Stimulated activated effector memory CD8-positive, alpha-beta T cell treated with anti-CD3 and anti-CD28 coated beads, Interleukin-12 subunit alpha, Interleukin-12 subunit beta, amount 100 ng/mL, for 72 hours (primary cell): ENCODE results near the gene PRPF31.
A peak's percentile ranks its signal among the peaks of the same experiment; 100 is the strongest.

Experiments
- ATAC-seq: fragments of 150-1000 bp; cut with Tn5 transposase; 2 replicates; pipeline ENCODE4 v1.10.0; 2021
- DNase-seq, 2 donors: peaks; one replicate each; pipeline ENCODE4 v3.0.0; 2021 to 2022; ENCODE audit warnings: low spot score in 2 of 2
- H3K27ac Mint-ChIP-seq: one replicate; pipeline ENCODE4 v1.8.0; 2022; ENCODE audit warnings: mild to moderate bottlenecking, mixed read lengths
- H3K36me3 Mint-ChIP-seq: one replicate; pipeline ENCODE4 v1.8.0; 2022; ENCODE audit warnings: mild to moderate bottlenecking, mixed read lengths
- H3K4me1 Mint-ChIP-seq: one replicate; pipeline ENCODE4 v1.8.0; 2022; ENCODE audit warnings: mixed read lengths
- H3K4me3 Mint-ChIP-seq: one replicate; pipeline ENCODE4 v1.8.0; 2022; ENCODE audit warnings: mild to moderate bottlenecking, mixed read lengths
- H3K9me3 Mint-ChIP-seq: one replicate; pipeline ENCODE4 v1.8.0; 2022; ENCODE audit warnings: mixed read lengths

Gene PRPF31

DNA sequence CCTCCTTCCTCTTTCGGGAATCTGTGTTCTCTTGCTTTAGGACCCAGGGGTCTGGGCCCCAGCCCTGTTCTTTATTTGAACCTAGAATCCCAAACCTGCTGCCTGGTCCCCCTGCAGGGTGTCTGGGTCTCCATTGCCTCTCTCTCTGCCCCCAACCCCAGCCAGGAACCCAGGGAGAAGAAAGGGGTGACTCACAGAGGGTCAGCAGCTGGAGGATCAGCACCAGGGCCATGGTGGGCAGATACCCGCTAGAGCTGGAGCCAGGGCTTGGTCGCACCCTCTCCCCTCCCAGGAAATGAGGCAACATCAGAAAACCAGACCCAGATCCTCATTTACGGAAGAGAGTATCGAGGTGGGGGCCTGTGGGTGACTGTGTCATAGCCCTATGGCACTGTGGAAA lies 15.0 kb upstream of the PRPF31 start, which contains the start of gene OSCAR:
Gene OSCAR, minus strand, starts transcription at position 243 of the 400 bp plus-strand sequence. Its CDS starts 11 bp downstream, at position 232.
- Mint-ChIP-seq H3K27ac (peak within 1 kb of the TSS; percentile 50), H3K9me3 (no peaks in the 10 kb centered on the region), H3K36me3 (peaks cover 40% of the 10 kb centered on the region), H3K4me3 (peak within 1 kb of the TSS; percentile 96), H3K4me1 (peaks cover 37% of the 10 kb centered on the region)
- no peak for ATAC-seq
- peak in 1 of 2 donors; percentile 49 for DNase-seq

DNA sequence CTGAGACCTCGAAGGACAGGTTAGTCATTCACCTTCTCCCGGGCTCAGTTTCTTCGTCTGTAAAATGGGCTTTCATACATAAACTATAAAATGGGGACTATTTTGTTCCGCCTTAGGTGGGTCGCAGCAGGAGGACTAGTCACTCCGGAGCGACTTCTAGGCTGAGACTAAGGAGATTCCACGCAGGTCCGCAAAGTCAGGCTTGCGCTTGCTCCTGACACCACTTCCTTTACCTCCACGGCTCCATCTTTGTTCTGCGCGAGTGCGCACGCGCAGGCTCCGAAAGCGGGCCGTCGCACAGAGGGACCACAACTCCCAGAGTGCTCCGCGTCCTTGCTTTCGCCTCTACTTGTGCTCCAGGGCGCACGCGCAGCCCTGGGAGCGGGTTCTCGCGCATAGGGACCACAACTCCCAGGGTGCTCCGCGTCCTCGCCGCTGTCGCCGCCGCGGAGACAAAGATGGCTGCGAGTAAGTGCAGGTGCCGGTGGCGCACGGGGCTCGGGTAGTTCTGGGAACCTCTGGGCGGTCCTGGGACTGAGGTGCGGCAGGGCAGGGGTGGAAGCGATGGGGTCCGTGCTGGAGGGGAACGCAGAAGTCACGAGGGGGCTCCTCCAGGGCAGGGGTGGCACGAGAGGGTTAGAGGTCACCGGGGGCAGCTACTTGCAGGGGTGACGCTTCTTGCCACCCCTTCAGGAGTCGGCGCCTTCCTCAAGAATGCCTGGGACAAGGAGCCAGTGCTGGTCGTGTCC lies 13.0 kb upstream of the PRPF31 start, which contains the start of gene NDUFA3:
Gene NDUFA3, plus strand, starts transcription at position 435 of the 749 bp plus-strand sequence. Its CDS starts 24 bp downstream, at position 459.
- H3K27ac Mint-ChIP-seq, result peak within 1 kb of the TSS; percentile 92
- no peaks in the 10 kb centered on the region for H3K9me3 Mint-ChIP-seq
- peaks cover 39% of the 10 kb centered on the region for H3K4me1 Mint-ChIP-seq
- H3K4me3 Mint-ChIP-seq, result peak within 1 kb of the TSS; percentile 96
- peaks cover 53% of the 10 kb centered on the region for H3K36me3 Mint-ChIP-seq
- ATAC-seq, result peak; percentile 99
- peak; percentile 94 to 97 for DNase-seq

DNA sequence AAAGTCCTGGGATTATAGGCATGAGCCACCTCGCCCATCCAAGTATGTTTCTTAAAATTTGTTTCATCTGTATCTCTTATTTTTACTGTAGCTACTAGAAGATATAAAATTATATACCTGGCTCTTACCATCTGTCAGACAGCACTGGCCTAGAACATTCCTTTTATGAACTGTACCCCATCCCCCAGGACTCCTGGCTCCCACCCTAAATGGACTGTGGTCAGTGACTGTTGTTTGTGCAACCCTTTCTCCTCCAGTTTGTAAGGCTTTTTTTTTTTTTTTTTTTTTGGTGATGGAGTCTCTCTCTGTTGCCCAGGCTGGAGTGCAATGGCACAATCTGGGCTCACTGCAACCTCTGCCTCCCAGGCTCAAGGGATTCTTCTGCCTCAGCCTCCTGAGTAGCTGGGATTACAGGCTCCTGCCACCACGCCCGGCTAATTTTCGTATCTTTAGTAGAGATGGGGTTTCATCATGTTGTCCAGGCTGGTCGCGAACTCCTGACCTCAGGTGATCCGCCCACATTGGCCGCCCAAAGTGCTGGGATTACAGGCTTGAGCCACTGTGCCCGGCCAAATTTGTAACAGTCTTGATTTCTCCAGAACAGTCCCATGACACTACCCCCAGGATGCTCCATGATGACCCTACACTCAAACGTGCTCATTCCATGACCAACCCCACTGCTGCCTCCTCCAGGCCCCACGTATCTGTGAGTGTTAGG lies 10.4 kb upstream of the PRPF31 start:
- ATAC-seq (no peak), DNase-seq (no peak)
- H3K27ac Mint-ChIP-seq, result no peak overlapping the region
- peaks cover 45% of the 10 kb centered on the region for H3K4me1 Mint-ChIP-seq
- no peak overlapping the region for H3K4me3 Mint-ChIP-seq
- peaks cover 78% of the 10 kb centered on the region for H3K36me3 Mint-ChIP-seq
- no peaks in the 10 kb centered on the region for H3K9me3 Mint-ChIP-seq

DNA sequence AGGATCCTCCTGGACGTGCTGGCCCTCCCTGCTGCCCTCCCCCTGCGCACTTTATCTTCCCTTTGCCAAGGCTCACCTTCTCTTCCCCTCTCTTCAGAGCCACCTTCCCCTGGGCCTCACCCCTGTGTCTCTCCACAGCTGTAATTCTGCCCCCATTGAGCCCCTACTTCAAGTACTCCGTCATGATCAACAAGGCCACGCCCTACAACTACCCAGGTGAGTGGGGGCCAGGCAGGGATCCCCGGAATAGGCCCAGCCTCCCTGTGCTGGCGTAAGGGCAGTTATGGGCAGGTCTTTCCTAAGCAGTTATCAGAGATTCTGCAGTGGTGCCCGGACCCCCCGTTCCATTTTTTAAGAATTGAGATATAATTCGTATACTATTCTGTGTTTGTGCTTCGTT lies 9.8 kb upstream of the PRPF31 start:
- H3K4me1 Mint-ChIP-seq, result peaks cover 50% of the 10 kb centered on the region
- peaks cover 85% of the 10 kb centered on the region for H3K36me3 Mint-ChIP-seq
- no peak overlapping the region for H3K27ac Mint-ChIP-seq
- ATAC-seq (no peak), DNase-seq (no peak)
- H3K4me3 Mint-ChIP-seq, result no peak overlapping the region
- no peaks in the 10 kb centered on the region for H3K9me3 Mint-ChIP-seq

DNA sequence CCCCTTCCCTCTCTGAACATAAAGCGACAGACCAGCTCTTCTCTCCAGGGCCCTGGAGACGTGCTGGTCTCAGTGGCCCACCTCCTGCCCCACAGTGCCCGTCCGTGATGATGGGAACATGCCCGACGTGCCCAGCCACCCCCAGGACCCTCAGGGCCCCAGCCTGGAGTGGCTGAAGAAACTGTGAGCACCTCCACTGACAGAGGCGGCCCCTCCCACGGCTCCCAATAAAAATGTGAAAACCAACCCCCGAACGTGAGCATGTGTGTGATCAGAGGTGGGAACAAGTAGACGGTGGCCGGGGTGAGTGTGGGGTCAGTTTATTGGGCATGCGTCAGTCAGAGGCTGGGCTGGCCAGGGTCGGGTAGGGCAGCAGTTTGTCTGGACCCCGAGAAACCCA lies 8.8 kb upstream of the PRPF31 start:
- ATAC-seq (no peak), DNase-seq (no peak)
- H3K4me3 Mint-ChIP-seq, result no peak overlapping the region
- H3K9me3 Mint-ChIP-seq, result no peaks in the 10 kb centered on the region
- no peak overlapping the region for H3K27ac Mint-ChIP-seq
- peaks cover 87% of the 10 kb centered on the region for H3K36me3 Mint-ChIP-seq
- peaks cover 45% of the 10 kb centered on the region for H3K4me1 Mint-ChIP-seq

DNA sequence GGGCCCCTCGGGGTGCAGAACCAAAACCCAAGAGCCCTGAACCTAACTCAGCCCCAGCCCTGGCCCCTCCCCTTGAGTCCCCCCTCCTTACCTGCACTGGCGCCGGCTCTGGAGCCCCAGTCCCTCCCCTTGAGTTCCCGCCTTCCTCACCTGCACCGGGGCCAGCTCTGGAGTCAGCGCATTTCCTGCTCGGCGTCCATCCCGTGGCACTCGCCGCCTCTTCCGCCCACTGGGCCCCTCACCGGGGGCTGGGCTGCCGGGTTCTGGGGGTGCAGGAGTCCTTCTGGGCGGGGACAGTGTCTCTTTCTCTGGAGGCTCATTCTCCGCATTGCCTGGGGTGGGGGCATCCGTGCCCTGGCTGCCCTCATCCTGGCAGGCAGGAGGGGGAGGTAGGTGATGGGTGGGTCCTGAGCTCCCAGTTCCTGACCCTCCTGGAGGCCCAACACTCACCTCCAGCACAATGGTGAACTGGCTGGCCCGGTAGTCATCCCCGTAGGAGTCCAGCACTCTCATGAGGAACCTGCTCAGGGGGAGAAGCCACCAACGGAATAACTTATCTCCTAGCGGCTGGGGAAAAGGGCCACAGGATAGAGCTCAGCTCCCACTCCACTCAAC lies 7.6 kb upstream of the PRPF31 start:
- H3K27ac Mint-ChIP-seq, result no peak overlapping the region
- H3K4me3 Mint-ChIP-seq, result no peak overlapping the region
- ATAC-seq (no peak), DNase-seq (no peak)
- H3K9me3 Mint-ChIP-seq, result no peaks in the 10 kb centered on the region
- H3K36me3 Mint-ChIP-seq, result peaks cover 92% of the 10 kb centered on the region
- peaks cover 38% of the 10 kb centered on the region for H3K4me1 Mint-ChIP-seq

DNA sequence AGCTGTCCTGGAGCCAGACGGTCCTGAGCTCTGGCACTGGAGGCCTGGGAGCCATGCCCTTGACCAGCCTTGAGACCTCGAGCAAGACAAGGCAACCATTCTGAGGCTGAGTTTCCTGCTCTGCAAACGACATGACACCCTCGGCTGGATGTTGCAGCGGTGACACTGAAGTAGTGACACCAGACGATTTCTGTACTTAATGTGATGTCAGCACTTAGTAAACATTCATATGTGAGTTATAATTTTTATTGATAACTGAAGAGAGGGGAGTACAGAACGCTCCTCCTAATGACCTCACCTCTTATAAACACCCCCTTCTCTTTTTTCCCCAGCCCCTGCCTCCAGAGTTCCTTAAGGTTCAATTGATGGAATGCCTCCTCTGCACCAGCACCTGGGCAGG lies 7.1 kb upstream of the PRPF31 start:
- no peak for DNase-seq
- Mint-ChIP-seq H3K4me1 (peaks cover 33% of the 10 kb centered on the region), H3K9me3 (no peaks in the 10 kb centered on the region), H3K36me3 (peaks cover 93% of the 10 kb centered on the region), H3K4me3 (no peak overlapping the region), H3K27ac (no peak overlapping the region)
- no peak for ATAC-seq

DNA sequence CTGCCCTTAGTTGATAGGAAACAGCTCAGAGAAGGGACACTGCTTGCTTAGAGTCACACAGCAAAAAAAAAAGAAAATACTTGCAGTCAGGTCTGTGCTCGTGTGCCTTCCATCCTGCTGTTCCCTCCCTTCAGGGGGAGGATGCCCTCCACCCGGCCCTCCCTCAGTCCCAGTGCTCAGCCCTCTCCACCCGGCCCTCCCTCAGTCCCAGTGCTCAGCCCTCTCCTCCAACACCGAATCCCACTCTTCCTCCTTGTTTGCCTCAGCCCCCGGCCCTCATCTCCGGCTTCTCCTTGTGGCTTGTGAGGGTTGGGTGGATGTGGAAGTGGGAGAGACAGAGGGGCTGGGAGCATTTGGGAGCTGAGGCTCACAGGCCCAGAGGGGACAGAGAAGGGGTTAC lies 5.9 kb upstream of the PRPF31 start:
- Mint-ChIP-seq H3K9me3 (no peaks in the 10 kb centered on the region), H3K36me3 (peaks cover 100% of the 10 kb centered on the region), H3K4me1 (peaks cover 42% of the 10 kb centered on the region), H3K4me3 (no peak overlapping the region), H3K27ac (no peak overlapping the region)
- DNase-seq (no peak), ATAC-seq (no peak)

DNA sequence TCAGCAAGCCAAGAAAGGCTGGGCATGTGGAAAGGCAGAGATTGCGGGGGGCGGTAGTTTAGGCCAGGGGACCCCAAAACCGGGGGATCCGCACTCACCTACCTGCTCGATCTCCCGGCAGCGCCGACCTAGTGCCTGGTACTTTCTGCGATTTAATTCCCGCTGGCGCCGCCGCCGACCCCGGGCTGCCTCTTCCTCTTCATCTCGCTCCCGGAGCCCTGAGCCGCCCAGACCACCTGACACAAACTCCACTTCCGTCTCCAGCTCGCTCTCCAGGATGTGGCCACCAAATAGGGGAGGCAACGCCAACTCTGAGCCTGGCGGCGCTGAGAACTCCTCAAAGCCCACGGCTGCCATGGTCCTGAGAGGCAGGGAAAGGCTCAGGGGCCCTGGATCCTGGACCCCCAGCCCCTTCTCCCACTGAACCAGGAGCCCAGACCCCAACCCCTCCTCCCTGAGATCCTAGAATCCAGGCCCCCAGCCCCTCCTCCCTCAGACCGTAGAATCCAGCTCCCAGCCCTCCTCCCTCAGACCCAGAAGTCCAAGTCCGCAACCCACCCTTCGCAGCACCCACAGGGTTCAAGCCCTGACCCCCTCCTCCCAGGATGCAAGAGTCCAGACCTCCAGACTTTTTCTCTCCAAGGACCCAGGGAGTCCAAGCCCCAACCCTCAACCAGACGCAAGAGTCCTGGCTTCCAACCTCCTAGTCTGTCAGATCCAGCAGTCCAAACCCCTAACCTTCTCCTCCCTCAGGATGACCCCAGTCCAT lies 1.0 kb upstream of the PRPF31 start:
- H3K9me3 Mint-ChIP-seq, result no peaks in the 10 kb centered on the region
- DNase-seq (peak; percentile 21 to 67), ATAC-seq (peak; percentile 52)
- H3K4me3 Mint-ChIP-seq, result peak overlapping the region; percentile 81
- peaks cover 51% of the 10 kb centered on the region for H3K4me1 Mint-ChIP-seq
- H3K27ac Mint-ChIP-seq, result peak overlapping the region; percentile 93
- H3K36me3 Mint-ChIP-seq, result peaks cover 93% of the 10 kb centered on the region

DNA sequence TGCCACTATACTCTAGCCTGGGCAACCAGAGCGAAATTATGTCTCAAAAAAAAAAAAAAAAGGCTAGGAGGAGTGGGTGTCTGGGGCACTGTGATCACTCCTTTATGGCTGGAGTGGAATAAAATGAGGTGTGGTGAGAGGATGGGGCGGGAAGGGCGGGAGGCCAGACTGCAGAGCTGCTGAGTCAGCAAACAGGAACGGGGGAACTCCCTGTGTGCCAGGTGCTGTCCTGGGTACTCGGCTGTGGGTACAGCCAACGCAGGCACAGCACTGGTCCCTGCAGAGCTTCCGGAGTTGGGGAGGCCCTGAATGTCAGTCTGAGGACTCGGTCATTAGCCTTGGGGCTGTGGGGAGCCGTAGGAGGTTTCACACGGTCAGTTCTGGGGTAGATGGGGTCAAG lies 5.7 kb downstream of the PRPF31 start:
- Mint-ChIP-seq H3K4me1 (peaks cover 16% of the 10 kb centered on the region), H3K36me3 (peaks cover 90% of the 10 kb centered on the region), H3K27ac (no peak overlapping the region), H3K4me3 (no peak overlapping the region), H3K9me3 (no peaks in the 10 kb centered on the region)
- no peak for DNase-seq
- ATAC-seq, result no peak

DNA sequence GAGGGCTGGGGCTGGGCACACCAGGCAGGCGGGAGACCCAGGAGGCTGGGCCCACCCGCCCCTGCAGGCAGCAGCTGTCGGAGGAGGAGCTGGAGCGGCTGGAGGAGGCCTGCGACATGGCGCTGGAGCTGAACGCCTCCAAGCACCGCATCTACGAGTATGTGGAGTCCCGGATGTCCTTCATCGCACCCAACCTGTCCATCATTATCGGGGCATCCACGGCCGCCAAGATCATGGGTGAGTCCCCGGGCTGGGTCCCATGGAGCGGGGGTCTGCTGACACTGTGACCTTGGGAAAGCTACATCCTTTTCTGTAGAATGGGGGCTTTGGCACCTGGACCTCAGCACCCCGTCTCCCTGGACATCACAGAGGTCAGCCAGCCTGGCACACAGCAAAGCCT lies 8.1 kb downstream of the PRPF31 start:
- Mint-ChIP-seq H3K4me3 (no peak overlapping the region), H3K36me3 (peaks cover 92% of the 10 kb centered on the region), H3K9me3 (no peaks in the 10 kb centered on the region), H3K27ac (no peak overlapping the region), H3K4me1 (no peaks in the 10 kb centered on the region)
- no peak for DNase-seq
- ATAC-seq, result no peak

DNA sequence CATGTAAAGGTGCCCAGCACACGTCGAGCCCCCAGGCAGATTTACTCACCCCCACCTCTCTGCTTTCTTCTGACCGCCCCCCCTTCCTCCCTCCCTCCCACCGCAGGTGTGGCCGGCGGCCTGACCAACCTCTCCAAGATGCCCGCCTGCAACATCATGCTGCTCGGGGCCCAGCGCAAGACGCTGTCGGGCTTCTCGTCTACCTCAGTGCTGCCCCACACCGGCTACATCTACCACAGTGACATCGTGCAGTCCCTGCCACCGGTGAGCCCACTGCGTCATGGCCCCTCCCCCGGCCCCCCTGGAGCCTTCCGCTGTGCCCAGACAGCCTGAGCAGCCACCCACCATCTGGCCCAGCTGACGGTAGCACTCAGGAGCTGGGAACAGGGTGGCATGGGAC lies 8.8 kb downstream of the PRPF31 start:
- H3K36me3 Mint-ChIP-seq, result peaks cover 90% of the 10 kb centered on the region
- H3K27ac Mint-ChIP-seq, result no peak overlapping the region

DNA sequence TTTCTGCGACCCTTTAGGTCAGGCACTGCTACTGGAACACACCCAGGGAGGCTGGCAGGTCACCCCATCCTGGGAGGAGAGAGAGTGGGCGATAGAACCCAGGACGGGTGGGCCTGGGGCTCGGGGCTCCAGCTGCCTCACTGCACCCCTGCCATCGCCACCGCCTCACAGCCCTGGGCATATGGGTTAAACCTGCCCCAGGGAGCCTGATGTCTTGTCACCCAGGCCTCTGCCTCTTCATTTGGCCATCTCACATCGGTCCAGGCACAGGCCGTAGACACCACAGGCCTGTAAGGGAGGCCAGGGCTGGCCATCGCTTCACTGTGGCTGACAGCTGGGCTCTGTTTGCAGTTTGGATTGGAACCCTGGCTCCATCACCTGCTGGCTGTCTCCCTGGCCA lies 10.2 kb downstream of the PRPF31 start:
- peaks cover 83% of the 10 kb centered on the region for H3K36me3 Mint-ChIP-seq
- no peaks in the 10 kb centered on the region for H3K4me1 Mint-ChIP-seq
- H3K27ac Mint-ChIP-seq, result no peak overlapping the region
- DNase-seq (no peak), ATAC-seq (no peak)
- H3K4me3 Mint-ChIP-seq, result no peak overlapping the region
- no peaks in the 10 kb centered on the region for H3K9me3 Mint-ChIP-seq

More for the DNA sequence above, 8.8 kb downstream of the PRPF31 start:
- H3K4me1 Mint-ChIP-seq, result no peaks in the 10 kb centered on the region
- H3K4me3 Mint-ChIP-seq, result no peak overlapping the region
- no peaks in the 10 kb centered on the region for H3K9me3 Mint-ChIP-seq
- DNase-seq (no peak), ATAC-seq (no peak)

DNA sequence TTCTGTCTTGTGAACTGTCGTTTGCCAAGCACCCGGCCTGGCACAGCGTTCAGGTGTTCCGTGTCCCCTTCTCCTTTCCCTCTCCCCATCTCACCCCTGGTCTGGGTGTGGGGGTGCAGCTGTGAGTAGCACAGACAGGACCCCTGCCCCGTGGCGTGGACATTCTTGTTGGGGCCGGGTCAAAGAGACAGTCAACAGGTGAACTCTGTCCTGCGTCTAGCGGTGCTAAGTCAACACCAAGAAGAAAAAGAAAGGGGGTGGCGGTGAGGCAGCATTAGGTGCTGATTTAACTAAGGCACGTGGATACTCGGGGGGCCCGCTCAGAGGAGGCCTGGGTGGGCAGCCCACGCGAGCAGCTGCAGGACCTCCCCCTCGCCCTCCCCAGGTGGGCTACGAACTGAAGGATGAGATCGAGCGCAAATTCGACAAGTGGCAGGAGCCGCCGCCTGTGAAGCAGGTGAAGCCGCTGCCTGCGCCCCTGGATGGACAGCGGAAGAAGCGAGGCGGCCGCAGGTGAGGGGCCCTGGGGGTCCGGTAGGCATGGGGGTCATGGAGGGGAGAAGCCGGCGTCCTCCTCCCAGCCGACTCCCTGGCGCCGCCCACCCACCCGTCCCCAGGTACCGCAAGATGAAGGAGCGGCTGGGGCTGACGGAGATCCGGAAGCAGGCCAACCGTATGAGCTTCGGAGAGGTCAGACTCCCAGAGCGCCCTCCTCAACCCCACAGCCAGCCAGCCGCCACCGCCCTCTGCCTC lies 12.3 kb downstream of the PRPF31 start:
- Mint-ChIP-seq H3K9me3 (no peaks in the 10 kb centered on the region), H3K4me3 (no peak overlapping the region), H3K36me3 (peaks cover 78% of the 10 kb centered on the region), H3K4me1 (no peaks in the 10 kb centered on the region), H3K27ac (no peak overlapping the region)
- DNase-seq, result no peak
- ATAC-seq, result no peak

DNA sequence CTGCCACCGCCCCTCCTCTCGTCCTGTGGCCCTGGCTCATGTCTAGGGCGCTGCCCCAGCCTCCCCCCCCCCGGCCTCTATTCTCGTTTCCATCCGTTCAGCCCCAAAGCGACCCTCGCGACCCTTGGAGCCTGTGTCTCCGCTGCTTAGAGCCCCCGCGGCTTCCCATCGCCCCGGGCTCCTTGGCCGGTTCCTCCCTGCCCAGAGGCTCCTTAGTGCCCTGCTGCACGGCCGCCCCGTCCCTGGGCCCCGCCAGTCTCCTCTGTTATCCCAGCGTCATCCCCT lies 12.8 kb downstream of the PRPF31 start:
- DNase-seq (no peak), ATAC-seq (no peak)
- Mint-ChIP-seq H3K4me3 (no peak overlapping the region), H3K9me3 (no peaks in the 10 kb centered on the region), H3K4me1 (no peaks in the 10 kb centered on the region), H3K27ac (no peak overlapping the region), H3K36me3 (peaks cover 73% of the 10 kb centered on the region)
